Osteocyte (in vitro differentiated cells): ENCODE measurements around the gene CKMT2. TPM values are rescaled to one million over a fixed set of nuclear protein-coding genes. Genes with fewer than 3 reads are reported as not detected.
A peak's percentile ranks its signal among the peaks of the same experiment; 100 is the strongest.
"Not testable (repeated sequence)": the region's sequence is repeated elsewhere in the genome, so short reads cannot be mapped to it uniquely, and the experiment has no call there.

Source experiments
- DNase-seq: peaks from one replicate; pipeline ENCODE4 v3.0.0; 2021; ENCODE audit warnings: mixed read lengths; ENCODE audit not compliant: unreplicated experiment; ENCODE audit errors: extremely low spot score
- H3K27ac Mint-ChIP-seq: one replicate; pipeline ENCODE4 v1.8.0; 2021; ENCODE audit warnings: mild to moderate bottlenecking, mixed read lengths; ENCODE audit not compliant: unreplicated experiment
- H3K27me3 Mint-ChIP-seq: one replicate; pipeline ENCODE4 v1.8.0; 2021; ENCODE audit warnings: mixed read lengths; ENCODE audit not compliant: unreplicated experiment
- H3K36me3 Mint-ChIP-seq: one replicate; pipeline ENCODE4 v1.8.0; 2021; ENCODE audit warnings: mixed read lengths; ENCODE audit not compliant: unreplicated experiment
- H3K4me1 Mint-ChIP-seq: one replicate; pipeline ENCODE4 v1.8.0; 2021; ENCODE audit warnings: mixed read lengths; ENCODE audit not compliant: unreplicated experiment
- H3K4me3 Mint-ChIP-seq: one replicate; pipeline ENCODE4 v1.8.0; 2021; ENCODE audit warnings: mild to moderate bottlenecking, moderate library complexity, mixed read lengths; ENCODE audit not compliant: unreplicated experiment
- H3K9me3 Mint-ChIP-seq: one replicate; pipeline ENCODE4 v1.8.0; 2021; ENCODE audit warnings: mixed read lengths; ENCODE audit not compliant: unreplicated experiment
- CTCF ChIP-seq: fragments of 200-600 bp; sonication (generic); IDR thresholded peaks from 2 replicates; pipeline ENCODE4 v1.5.0; 2021; ENCODE audit warnings: antibody characterized with exemption, mild to moderate bottlenecking, moderate library complexity
- total RNA-seq: library from RNA; stranded (reverse); gene quantifications from 2 replicates; pipeline ENCODE4 v1.2.1, GENCODE V29; 2021

The CKMT2 gene
- total RNA-seq, 1 donor from 2014 or later = not detected

GRCh38 chr5:81286059-81286617, 53.0 kb downstream of the CKMT2 start:
- H3K27ac Mint-ChIP-seq = no peak overlapping the region
- H3K27me3 Mint-ChIP-seq = no peaks in the 10 kb centered on the region
- no peaks in the 10 kb centered on the region for H3K9me3 Mint-ChIP-seq
- DNase-seq = no peak
- no peak for TF ChIP-seq CTCF
- H3K36me3 Mint-ChIP-seq = peaks cover 2% of the 10 kb centered on the region
- peaks cover 17% of the 10 kb centered on the region for H3K4me1 Mint-ChIP-seq
- no peak overlapping the region for H3K4me3 Mint-ChIP-seq

GRCh38 chr5:81288021-81288433, 54.9 kb downstream of the CKMT2 start:
- no peak for TF ChIP-seq CTCF
- Mint-ChIP-seq H3K36me3 (peaks cover 6% of the 10 kb centered on the region), H3K27ac (no peak overlapping the region), H3K9me3 (peaks cover 11% of the 10 kb centered on the region), H3K4me3 (no peak overlapping the region), H3K27me3 (no peaks in the 10 kb centered on the region), H3K4me1 (peaks cover 17% of the 10 kb centered on the region)
- DNase-seq = no peak

GRCh38 chr5:81290146-81290545, 57.0 kb downstream of the CKMT2 start:
- Mint-ChIP-seq H3K36me3 (peaks cover 14% of the 10 kb centered on the region), H3K27me3 (no peaks in the 10 kb centered on the region), H3K4me1 (peaks cover 17% of the 10 kb centered on the region), H3K27ac (peak overlapping the region; percentile 8), H3K9me3 (peaks cover 23% of the 10 kb centered on the region), H3K4me3 (no peak overlapping the region)
- no peak for TF ChIP-seq CTCF
- no peak for DNase-seq

- peaks cover 23% of the 10 kb centered on the region for H3K9me3 Mint-ChIP-seq
- H3K27me3 Mint-ChIP-seq = no peaks in the 10 kb centered on the region
- DNase-seq = no peak
- peaks cover 14% of the 10 kb centered on the region for H3K36me3 Mint-ChIP-seq
- H3K4me3 Mint-ChIP-seq = no peak overlapping the region
- no peak overlapping the region for H3K27ac Mint-ChIP-seq
- TF ChIP-seq CTCF = no peak
- H3K4me1 Mint-ChIP-seq = peaks cover 13% of the 10 kb centered on the region
These were observed 59.0 kb downstream of the CKMT2 start for GRCh38 chr5:81292130-81292529.

GRCh38 chr5:81294021-81294420, 60.9 kb downstream of the CKMT2 start:
- Mint-ChIP-seq H3K9me3 (peaks cover 23% of the 10 kb centered on the region), H3K4me1 (peaks cover 13% of the 10 kb centered on the region), H3K36me3 (peaks cover 14% of the 10 kb centered on the region)
- not testable (repeated sequence) for H3K4me3 Mint-ChIP-seq, DNase-seq, H3K27me3 Mint-ChIP-seq, H3K27ac Mint-ChIP-seq

GRCh38 chr5:81297531-81297930, 64.4 kb downstream of the CKMT2 start:
- Mint-ChIP-seq H3K27me3 (no peaks in the 10 kb centered on the region), H3K4me3 (no peak overlapping the region), H3K4me1 (peaks cover 17% of the 10 kb centered on the region), H3K36me3 (peaks cover 8% of the 10 kb centered on the region), H3K27ac (no peak overlapping the region), H3K9me3 (peaks cover 13% of the 10 kb centered on the region)
- no peak for TF ChIP-seq CTCF
- DNase-seq = no peak
